T-helper 2 cell treated with Interferon-gamma antibody and Interleukin-4, amounts not matched to agents 100 ng/mL and 5 ng/mL, for 36 hours (primary cell): ENCODE data around the gene STK40. TPM values are rescaled to one million over a fixed set of nuclear protein-coding genes. Genes with fewer than 3 reads are reported as not detected.

Source experiments
- intact Hi-C: fragments of 100-400 bp; cut with micrococcal nuclease; formaldehyde crosslinking; loops from one replicate; pipeline ENCODE4 v1.15.1; 2023
- total RNA-seq: library from RNA; stranded (reverse); gene quantifications from 2 replicates; pipeline ENCODE4 v1.2.3, GENCODE V29; 2022

Gene STK40
- total RNA-seq, 1 donor from 2014 or later = 48.7 TPM

DNA sequence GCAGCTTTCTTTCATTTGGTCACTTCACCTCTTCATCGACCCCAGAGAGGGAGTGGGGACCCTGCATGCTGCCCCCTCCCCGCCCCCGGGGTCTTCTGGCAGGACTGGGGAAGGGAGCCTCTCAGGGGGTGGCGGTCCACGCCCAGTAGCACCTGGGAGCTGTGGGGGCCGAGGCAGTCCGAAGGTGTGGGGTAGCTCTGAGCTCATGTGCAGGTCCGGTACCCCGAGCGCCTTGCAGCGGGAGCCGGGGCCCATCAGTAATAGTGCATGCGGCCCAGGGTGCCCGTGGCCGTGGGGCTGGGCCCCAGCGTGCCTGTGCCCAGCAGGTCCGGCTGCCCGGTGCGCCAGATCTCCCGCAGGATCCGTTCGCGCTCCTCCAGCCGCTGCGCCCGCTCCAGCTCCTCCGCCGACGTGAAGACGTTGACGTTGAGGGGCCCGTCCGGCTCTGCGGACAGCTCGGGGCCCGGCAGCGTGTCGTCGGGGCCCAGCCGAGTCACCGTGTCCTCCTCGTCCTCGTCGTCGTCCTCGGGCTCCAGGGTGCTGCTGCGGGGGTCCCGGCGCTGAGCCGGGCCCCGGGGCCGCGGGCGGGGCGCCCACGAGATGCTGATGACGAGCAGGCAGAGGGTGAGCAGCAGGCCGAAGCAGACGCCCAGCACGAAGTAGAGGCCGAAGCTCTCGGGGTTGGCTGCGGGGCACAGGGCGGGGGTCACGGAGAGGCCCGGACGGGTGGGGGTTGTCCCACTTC, 63.5 kb downstream of the STK40 start:
- intact Hi-C loops = loop anchor here (2.0 to 5.0 kb wide), 4 partner anchors 15 to 100 kb away; partner anchors contain the start of genes SH3D21 and STK40

DNA sequence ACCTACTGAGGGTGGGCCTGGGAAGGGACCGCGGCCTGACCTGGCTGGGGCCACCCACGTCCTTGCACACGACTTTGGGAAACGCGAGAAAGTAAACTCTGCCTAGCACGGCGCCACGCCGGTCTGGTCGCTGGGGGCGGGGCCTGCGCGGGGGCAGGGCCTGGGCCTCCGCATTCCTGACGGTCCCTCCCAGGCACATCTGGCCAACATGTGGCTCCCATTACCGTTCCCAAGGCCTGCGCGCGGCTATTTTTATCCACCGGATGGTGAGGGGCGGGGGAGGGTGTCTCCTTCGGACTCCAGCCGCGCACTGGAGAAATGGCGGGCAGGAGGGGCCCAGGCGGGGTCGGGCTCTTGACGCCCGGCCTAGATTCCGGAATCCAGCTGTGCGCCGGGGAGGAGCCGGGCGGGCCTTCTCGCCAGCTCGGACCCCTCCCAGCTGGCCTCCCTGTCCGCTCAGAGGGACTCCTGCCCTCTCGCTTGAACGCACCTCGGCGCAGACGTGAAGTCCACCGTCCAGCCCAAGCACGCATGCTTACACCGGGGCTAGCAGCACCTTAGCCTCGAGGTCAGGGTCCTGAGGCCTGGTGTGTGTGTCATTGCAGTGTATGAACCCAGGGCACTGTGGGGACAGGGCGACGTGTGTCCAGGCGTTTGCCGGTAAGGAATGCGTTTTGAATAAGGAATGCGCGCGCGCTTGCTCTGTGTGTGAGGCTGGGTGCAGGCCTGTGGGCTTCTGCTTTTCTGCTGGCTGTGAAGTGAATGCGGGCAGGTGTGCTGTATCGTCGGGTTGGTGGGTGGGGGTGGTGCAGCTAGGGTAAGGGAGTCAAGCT, 64.4 kb downstream of the STK40 start:
- intact Hi-C loops = loop anchor here (5.0 kb wide), 3 partner anchors 46 to 101 kb away; partner anchors contain the start of gene STK40

DNA sequence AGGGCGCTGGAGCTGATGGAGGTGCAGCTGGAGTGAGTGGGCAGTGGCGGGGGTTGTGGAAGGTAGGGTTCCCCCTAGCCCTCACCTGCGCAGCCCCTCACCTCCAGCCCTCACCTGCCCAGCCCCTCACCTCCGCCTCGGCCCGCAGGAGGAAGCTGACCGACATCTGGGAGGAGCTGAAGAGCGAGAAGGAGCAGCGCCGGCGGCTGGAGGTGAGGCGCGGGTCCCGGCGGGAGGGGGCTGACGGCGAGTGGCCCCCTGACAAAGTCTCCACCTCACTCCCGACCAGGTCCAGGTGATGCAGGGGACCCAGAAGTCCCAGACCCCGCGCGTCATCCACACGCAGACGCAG, 65.0 kb downstream of the STK40 start:
- intact Hi-C loops = loop anchor here (5.0 kb wide), 3 partner anchors 47 to 102 kb away; partner anchors contain the start of gene STK40

DNA sequence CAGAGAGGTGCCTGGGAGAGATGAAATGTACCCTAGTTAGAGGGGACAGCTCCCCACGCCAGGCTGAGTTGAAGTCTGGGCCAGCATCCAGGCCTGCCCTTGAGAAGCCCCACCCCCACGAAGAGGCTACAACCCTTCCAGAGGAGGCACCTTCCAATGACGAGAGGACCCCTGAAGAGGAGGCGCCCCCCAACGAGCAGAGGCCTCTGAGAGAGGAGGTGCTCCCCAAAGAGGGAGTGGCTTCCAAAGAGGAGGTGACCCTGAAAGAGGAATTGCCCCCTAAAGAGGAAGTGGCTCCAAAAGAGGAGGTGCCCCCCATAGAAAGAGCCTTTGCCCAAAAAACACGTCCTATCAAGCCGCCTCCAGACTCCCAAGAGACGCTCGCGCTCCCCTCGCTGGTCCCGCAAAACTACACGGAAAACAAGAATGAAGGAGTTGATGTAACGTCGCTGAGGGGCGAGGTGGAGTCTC, 65.4 kb downstream of the STK40 start:
- intact Hi-C loops = loop anchor here (5.0 kb wide), 3 partner anchors 47 to 102 kb away; partner anchors contain the start of gene STK40

DNA sequence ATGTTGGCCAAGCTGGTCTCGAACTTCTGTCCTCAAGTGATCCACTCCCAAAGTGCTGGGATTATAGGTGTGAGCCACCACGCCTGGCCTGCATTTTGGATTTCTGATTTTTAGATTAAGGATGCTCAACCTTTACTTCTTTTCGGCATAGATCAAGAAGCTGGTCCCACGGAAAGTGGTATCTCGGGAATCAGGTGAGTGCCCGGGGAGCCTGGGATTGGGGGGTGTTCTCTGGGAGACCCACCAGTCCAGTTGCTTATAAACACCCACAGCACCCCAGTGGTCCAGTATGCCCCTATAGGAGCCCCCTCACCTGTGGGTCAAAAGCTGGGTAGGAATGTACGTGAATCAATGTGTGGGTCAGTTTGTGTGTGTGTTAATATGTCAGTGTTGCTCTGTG, 76.3 kb downstream of the STK40 start:
- intact Hi-C loops = loop anchor here (5.0 kb wide), 2 partner anchors 58 to 152 kb away; partner anchors contain the start of gene MAP7D1

DNA sequence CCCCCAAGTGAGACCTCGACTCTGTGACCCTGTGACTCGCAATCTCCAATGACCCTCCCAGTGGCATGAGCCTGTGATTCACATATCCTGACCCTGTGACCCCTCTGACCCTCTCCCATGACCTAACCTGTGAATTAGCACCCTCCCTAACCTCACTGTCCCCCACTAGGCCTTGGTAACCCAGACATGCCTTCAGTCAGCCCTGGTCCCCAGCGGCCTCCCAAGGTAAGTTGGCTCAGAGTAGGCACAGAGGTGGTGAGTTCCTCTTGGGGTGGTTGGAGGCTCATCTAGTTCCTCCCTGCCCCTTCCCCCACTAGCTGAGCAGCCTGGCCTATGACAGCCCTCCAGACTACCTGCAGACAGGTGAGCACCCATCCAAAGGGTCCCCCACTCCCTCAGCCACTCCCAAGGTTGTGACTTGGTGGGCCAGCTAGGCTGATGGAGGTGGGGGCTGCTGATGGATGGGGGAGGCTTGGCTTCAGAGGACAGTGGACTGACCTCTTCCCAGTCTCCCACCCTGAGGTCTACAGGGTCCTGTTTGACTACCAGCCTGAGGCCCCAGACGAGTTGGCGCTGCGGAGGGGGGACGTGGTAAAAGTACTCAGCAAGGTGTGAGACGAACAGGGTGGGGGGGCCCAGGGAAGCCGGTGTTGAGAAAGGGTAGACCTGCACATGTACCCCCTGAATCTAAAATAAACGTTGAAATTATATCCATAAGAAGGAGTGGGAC, 78.0 kb downstream of the STK40 start:
- intact Hi-C loops = loop anchor here (1.0 to 5.0 kb wide), 5 partner anchors 15 to 150 kb away; partner anchors contain the start of genes EVA1B, MAP7D1 and THRAP3

DNA sequence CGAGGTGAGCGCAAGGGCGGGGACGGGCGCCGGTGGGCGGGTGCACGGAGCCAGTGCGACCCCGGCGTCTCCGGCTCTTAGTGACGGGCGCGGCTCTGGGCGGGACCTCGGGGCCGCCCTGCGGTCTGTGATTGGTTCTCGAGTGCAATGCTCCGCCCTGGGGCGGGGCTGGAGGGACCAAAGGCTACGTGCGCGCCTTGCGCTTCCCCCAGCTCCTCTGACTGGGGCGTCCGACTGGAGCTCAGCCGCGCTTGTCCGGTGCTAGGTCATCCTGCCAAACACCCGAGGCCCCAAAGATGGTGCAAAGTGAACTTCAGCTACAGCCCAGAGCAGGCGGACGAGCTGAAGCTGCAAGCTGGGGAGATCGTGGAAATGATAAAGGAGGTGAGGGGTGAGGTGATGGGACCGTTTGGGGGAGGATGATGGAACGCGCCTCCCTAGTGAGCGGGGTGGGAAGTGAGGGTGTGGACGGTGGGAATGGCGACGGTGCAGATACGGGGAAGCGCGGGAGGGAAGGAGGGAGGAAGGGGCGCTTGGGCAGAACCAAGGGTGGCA, 78.7 kb downstream of the STK40 start:
- intact Hi-C loops = loop anchor here (1.0 to 5.0 kb wide), 5 partner anchors 16 to 150 kb away; partner anchors contain the start of genes EVA1B, MAP7D1 and THRAP3

DNA sequence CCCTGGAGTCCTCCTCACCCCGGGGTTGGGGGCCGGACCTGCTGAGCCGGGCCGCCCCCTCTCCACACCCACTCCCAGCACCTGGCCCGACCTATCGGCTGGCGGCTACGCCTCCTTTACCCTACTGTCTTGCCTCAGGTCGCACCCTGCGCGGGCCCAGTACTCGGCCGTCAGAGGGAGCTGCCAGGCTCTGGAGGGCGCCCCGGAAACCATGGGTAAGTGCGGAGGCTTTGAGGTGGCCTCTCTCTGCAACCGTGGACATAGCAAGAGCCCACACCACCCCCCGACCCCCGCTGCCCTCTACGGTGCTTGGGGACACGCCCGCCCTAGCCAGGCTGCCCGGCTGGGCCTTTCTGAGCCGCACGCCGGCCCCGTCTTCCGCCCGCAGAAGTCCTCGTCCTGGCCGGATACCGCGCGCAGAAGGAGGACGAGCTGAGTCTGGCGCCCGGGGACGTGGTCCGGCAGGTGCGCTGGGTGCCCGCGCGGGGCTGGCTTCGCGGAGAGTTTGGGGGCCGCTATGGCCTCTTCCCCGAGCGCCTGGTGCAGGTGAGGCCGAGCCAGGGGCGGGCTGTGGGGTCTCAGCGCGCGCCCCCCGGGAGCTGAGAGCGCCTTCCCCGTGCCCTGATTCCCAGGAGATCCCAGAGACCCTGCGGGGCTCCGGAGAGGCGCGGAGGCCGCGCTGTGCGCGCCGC, 79.4 kb downstream of the STK40 start, which contains the start of gene SH3D21:
TSS of gene SH3D21 (plus strand) at position 159 of the 692 bp plus-strand sequence. CDS start at position 212, 53 bp downstream.
- intact Hi-C loops = loop anchor here (2.0 to 5.0 kb wide), 4 partner anchors 16 to 149 kb away; partner anchors contain the start of genes EVA1B, MAP7D1 and THRAP3

DNA sequence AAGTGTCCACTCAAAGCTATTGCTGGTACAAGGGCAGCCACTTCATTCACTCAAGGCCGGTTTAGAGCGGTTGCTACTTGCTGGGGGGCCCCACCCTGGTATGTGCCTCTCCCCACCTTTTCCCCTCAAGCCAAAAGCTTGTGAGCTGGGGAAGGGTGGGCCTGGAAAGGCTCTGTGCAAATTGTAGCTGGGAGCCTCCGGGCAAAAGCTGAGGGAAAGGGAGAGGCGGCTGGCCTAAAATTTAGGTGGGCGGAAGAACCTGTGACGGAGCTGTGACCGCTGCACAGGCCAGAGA, 79.9 kb downstream of the STK40 start:
- intact Hi-C loops = loop anchor here (2.0 to 5.0 kb wide), 4 partner anchors 17 to 149 kb away; partner anchors contain the start of genes EVA1B, MAP7D1 and THRAP3

DNA sequence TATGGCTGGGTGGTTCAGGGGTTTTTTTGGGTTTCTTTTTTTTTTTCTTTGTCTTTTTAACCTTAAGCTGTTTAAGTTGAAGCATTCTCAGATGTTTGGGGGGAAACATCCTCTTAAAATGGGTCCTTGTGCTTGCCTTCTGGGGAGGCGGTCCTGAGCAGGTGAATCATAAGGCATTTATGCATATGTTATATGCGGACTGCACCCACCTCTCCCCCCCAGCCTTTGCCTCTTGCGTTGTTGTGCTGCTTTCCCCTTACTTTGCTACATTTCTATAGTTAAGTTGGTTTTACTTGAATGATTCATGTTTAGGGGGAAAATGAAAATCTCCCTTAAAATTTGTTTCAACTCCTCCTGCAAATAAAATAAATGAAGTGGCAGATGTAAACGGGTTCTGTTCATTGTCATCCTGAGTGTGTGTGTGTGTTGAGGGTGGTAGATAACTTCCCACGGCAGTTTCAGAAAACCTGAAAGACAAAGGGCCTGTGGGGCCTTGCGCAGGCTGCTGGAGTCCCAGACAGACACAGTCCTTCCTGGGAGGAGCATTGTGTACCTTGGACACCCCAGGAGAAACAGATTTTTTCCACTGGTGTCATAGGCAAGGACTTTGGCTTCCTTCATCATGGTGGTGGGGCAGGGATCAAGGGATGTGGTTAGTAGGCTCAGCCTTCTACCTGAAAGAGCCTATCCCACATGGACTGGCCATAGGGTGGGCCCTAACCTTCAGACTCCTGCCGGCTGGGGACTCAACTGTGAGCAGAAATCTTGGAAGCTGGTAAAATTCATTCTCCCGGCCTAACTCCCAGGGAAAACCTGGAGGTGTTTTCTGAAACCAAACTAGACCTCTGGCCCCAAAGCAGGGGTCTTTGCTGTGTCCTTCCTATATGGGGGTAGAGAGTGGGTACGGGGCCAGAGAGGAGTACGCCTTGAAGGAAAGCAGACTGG, 80.5 kb downstream of the STK40 start:
- intact Hi-C loops = loop anchor here (5.0 kb wide), 2 partner anchors 62 to 148 kb away; partner anchors contain the start of gene MAP7D1

DNA sequence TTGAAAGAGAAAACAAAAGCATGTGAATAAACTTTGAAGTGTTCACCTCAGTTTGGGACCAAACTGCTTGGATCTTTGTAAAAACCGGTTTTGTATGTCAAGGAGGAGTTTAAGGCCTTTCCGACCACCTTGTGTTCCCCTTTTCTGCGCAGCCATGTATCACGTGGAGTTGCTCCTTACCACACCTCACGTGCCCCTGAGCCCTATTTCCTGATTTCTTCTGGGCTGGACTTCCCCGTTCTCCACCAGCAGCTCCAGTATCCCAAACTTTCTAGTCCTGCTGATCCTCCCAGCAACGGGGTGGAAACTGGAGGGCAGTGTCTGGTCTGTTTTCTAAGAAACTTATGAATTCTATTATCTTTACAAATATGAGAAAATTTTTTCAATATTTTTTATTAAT, 81.2 kb downstream of the STK40 start:
- intact Hi-C loops = no loop called here

DNA sequence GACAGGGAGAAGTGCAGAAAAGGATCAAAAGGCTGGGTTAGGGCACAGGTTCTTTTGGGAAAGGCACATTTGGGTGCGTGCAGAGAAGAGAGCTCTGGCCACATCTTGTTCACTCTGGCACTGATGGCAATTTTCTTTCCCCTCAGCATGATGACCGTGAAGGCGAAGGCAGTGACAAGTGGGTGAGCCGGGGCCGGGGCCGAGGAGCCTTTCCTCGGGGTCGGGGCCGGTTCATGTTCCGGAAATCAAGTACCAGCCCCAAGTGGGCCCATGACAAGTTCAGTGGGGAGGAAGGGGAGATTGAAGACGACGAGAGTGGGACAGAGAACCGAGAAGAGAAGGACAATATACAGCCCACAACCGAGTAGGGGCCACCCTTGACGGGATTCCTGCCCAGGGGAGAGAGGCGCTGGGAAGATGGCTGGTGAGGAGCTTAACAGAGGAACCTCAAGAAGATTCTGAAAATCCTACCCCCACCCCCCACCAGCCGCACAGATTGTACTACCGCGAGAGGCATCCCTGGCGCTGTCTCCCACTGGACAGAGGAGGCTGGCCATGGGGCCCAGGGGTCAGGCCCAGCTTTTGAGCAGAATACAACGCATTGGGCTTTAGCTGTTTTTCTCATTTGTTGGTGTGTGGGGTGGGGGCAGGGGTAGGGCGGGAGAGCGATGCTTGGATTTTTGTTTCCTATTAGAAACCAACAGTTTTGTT, 81.9 kb downstream of the STK40 start:
- intact Hi-C loops = no loop called here

DNA sequence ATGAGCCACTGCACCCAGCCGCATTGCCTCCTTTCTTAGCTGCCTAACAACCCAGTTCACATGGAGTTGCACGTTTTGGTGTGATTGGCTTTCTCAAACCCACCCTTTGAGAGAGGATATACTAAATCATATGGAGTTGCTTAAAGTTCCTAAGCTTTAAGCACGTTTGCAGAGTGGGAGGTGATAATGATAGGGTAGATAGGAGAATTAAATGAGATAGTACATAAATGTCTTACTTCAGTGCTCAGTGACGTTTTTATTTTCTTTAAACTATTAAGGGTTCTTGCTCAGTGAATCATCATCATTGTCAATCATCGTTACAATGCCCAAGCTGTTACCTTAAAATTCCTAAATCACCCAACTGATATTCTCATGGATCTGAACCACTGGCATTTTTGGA, 82.5 kb downstream of the STK40 start:
- intact Hi-C loops = no loop called here

DNA sequence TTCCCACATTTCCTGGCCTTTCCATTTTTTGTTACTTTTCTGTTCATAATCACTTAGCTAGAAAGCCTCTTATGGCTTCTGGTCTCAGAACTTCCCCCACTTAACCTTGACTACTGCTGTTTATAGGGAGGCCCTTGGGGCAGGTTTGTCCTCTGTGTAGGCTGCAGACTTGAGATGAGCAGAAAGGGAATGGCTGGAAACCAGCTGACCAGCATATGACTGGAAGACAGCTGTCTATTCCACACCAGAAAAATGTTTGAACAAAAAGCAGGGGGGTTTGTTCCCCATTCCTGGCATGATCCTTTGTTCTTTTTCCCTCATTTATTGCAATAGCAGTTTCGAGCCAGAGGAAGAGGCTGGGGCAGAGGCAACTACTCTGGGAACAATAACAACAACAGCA, 84.5 kb downstream of the STK40 start:
- intact Hi-C loops = no loop called here

DNA sequence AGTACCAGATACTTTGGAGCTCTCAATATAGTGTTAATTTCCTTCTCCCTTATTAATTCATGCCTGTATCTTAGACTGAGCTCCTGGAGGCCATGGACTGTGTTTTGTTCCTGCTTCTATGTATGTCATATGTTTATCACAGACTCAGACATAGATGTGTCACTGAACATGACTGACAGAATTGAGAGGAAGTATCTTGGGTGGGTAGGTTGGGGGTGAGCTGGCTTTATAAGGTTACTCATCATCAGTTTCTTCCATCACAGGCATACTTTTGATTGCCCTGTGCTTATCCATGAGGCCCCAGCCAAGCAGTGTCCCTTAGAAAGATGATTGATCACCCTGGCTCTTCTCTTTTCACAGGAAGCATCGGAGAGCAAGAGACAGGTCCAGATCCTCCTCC, 85.2 kb downstream of the STK40 start:
- intact Hi-C loops = no loop called here

DNA sequence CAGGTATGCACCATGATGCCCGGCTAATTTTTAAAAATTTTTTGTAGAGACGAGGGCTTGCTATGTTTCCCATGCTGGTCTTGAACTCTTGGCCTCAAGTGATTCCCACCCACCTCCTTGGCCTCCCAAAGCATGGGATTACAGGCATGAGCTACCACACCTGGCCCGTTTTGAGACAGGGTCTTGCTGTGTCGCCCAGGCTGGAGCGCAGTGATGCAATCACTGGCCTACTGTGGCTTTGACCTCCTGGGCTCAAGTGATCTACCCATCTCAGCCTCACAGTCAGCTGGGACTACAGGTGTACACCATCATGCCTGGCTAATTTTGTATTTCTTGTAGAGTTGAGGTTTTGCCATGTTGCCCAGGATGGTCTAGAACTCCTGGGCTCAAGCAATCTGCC, 87.1 kb downstream of the STK40 start:
- intact Hi-C loops = no loop called here

DNA sequence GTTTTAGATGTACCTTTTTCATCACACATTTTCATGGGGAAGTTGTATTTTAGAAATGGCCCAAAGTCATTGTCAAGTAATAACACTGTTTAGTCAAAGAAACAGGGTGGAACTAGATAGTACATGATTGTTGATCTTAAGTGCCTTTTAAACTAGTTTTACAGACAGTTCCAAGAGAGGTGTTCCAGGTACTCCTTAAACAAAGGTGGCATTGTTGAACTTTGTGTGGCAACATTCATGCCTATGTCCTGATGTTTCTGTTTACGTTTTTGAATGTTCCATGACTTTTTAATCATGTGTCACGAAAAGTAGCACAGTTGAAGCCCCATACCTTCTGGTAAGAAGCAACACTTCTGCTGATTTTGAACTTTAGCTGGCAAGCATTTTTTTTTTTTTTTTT, 88.7 kb downstream of the STK40 start:
- intact Hi-C loops = no loop called here

DNA sequence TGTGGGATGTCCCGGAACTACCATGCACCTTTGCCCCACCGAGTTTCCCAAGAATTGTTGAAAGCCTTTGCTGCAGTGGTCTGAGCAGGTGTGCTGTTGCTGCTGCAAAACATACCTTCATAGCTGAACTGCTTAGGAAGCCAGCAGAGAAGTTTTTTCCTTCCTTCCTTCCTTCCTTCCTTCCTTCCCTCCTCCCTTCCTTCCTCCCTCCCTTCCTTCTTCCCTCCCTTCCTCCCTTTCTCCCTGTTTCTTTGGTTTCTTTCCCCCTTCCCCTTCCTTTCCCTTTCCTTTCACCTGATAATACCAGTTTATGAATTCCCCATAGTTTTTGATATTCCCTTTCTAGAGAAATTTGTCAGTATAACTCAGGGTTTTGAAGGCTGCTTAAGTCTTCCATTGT, 90.3 kb downstream of the STK40 start:
- intact Hi-C loops = no loop called here
